Measurements from ENCODE around the gene FLVCR2. TPM values are rescaled to one million over a fixed set of nuclear protein-coding genes. Genes with fewer than 3 reads are reported as not detected.
A peak's percentile ranks its signal among the peaks of the same experiment; 100 is the strongest.

FLVCR2 gene
- total and polyA plus RNA-seq, 9 donors: 11.0 to 29.3 (median 16.7) TPM

DNA sequence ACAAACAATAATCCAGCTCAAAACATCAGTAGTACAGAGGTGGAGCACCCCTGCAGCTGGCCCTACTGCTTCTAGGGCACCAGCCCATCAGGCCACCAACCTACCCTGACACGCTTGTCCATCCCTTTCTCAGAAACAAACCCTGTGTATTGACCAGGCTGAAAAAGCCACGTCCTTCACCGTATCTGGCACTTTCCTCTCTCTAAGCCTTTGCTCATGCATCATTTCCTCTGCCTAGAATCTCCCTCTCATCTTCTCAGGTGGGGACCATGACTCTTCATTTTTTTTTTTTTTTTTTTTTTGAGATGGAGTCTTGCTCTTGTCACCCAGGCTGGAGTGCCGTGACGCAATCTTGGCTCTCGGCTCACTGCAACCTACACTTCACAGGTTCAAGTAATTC lies 25.3 kb upstream of the FLVCR2 start:
- Histone ChIP-seq H3K27me3 (ENCODE audit: control insufficient read depth, insufficient read depth, low read length) (peaks cover 4% of the 10 kb centered on the region), H3K4me3 (ENCODE audit: low read length) (no peak overlapping the region), H3K36me3 (ENCODE audit: control insufficient read depth, insufficient read depth, low read length) (no peaks in the 10 kb centered on the region), H3K4me1 (ENCODE audit: control insufficient read depth, insufficient read depth, low read length) (no peaks in the 10 kb centered on the region), H3K9me3 (replicated peaks; ENCODE audit: control insufficient read depth, low read depth, low read length) (no peaks in the 10 kb centered on the region), H3K27ac (ENCODE audit: low read length) (no peak overlapping the region)
- 86% methylated on average over 3 of the region's 6 CpGs for WGBS (ENCODE audit: insufficient coverage)
- DNase-seq: no peak

DNA sequence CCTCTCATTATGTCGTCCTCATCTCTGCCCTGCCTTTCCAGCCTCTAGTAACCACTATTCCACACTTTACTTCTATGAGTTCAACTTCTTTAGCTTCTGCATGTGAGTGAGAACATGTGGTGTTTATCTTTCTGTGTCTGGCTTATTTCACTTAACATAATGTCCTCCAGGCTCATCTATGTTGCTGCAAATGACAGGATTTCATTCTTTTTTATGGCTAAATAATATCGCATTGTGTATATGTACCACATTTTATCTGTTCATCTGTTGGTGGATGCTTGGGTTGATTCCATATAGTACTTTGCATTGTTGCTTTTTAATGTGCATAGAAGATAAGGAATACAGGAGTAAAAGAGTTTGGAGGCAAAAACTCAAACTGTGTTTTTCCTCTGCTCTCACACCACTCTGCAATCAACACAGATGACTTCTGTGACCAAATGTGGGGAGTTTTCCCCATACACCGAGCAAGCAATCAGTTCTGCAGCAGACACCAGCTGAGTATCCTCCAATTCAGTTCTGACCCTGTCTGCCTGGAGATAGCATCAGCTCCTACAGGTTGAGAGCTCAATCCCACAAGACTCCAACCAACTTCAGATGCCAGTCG lies 24.6 kb upstream of the FLVCR2 start:
- H3K9me3 ChIP-seq (replicated peaks; ENCODE audit: control insufficient read depth, low read depth, low read length): no peaks in the 10 kb centered on the region
- H3K27ac ChIP-seq (ENCODE audit: low read length): no peak overlapping the region
- WGBS (ENCODE audit: insufficient coverage): 0% methylated on average over 1 of the region's 4 CpGs
- no peak for DNase-seq
- peaks cover 4% of the 10 kb centered on the region for H3K27me3 ChIP-seq (ENCODE audit: control insufficient read depth, insufficient read depth, low read length)
- no peaks in the 10 kb centered on the region for H3K4me1 ChIP-seq (ENCODE audit: control insufficient read depth, insufficient read depth, low read length)
- H3K36me3 ChIP-seq (ENCODE audit: control insufficient read depth, insufficient read depth, low read length): no peaks in the 10 kb centered on the region
- H3K4me3 ChIP-seq (ENCODE audit: low read length): no peak overlapping the region

DNA sequence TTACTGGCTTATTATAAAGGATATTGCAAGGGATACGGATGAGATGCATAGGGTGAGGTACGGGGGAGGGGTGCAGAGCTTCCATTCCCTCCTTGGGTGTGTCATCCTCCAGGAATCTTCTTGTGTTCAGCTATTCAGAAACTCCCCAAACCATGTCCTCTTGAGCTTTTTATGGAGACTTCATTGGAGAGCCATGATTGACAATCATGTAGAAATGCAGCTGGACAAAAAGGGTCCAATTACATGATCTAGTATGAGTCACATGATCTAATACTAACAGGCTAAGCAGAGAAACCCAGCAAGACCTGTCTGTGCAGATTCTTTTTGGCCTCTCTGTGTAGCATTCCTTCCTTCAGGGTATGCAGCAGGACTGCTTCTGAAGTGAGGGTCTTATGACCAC lies 23.9 kb upstream of the FLVCR2 start:
- H3K27ac ChIP-seq (ENCODE audit: low read length): no peak overlapping the region
- H3K4me1 ChIP-seq (ENCODE audit: control insufficient read depth, insufficient read depth, low read length): no peaks in the 10 kb centered on the region
- no peaks in the 10 kb centered on the region for H3K36me3 ChIP-seq (ENCODE audit: control insufficient read depth, insufficient read depth, low read length)
- H3K27me3 ChIP-seq (ENCODE audit: control insufficient read depth, insufficient read depth, low read length): peaks cover 5% of the 10 kb centered on the region
- no CpG with 5 or more reads among the region's 2 CpGs for WGBS (ENCODE audit: insufficient coverage)
- no peak for DNase-seq
- H3K9me3 ChIP-seq (replicated peaks; ENCODE audit: control insufficient read depth, low read depth, low read length): no peaks in the 10 kb centered on the region
- no peak overlapping the region for H3K4me3 ChIP-seq (ENCODE audit: low read length)

DNA sequence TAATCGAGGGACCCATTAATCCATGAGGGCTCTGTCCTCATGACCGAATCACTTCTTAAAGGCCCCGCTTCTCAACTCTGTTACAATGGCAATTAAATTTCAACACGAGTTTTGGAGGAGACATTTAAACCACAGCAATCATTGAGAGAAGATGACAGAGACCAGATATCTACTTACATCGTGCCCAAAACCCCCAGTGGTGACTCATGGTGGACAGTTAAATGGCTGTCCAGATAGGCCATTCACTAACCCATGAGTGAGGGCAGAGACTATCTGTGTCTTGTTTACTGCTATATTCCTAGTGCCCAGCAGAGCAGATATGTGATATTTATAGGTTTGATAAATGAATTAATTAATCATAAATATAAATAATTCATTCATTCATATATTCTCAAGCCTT lies 20.0 kb upstream of the FLVCR2 start:
- DNase-seq: no peak
- H3K27me3 ChIP-seq (ENCODE audit: control insufficient read depth, insufficient read depth, low read length): peaks cover 5% of the 10 kb centered on the region
- 100% methylated on average over 1 of the region's 5 CpGs for WGBS (ENCODE audit: insufficient coverage)
- peaks cover 2% of the 10 kb centered on the region for H3K4me1 ChIP-seq (ENCODE audit: control insufficient read depth, insufficient read depth, low read length)
- H3K27ac ChIP-seq (ENCODE audit: low read length): no peak overlapping the region
- H3K9me3 ChIP-seq (replicated peaks; ENCODE audit: control insufficient read depth, low read depth, low read length): no peaks in the 10 kb centered on the region
- no peak overlapping the region for H3K4me3 ChIP-seq (ENCODE audit: low read length)
- no peaks in the 10 kb centered on the region for H3K36me3 ChIP-seq (ENCODE audit: control insufficient read depth, insufficient read depth, low read length)

DNA sequence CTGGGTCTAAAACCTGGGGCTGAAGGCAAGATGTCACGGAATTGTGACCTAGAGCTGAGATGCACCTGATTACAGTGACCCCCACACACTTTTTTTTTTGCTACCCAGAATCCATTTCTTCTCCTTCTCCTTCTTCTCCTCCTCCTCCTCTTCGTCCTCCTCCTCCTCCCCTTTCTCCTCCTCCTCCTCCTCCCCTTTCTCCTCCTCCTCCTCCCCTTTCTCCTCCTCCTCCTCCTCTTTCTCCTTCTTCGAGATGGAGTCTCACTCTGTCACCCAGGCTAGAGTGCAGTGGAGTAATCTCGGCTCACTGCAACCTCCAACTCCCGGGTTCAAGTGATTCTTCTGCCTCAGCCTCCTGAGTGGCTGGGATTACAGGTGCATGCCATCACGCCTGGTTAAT lies 19.4 kb upstream of the FLVCR2 start:
- whole genome bisulfite sequencing (ENCODE audit: insufficient coverage): 71% methylated on average over 3 of the region's 6 CpGs
- peaks cover 5% of the 10 kb centered on the region for H3K27me3 ChIP-seq (ENCODE audit: control insufficient read depth, insufficient read depth, low read length)
- no peaks in the 10 kb centered on the region for H3K9me3 ChIP-seq (replicated peaks; ENCODE audit: control insufficient read depth, low read depth, low read length)
- DNase-seq: no peak
- no peaks in the 10 kb centered on the region for H3K36me3 ChIP-seq (ENCODE audit: control insufficient read depth, insufficient read depth, low read length)
- H3K27ac ChIP-seq (ENCODE audit: low read length): no peak overlapping the region
- peaks cover 2% of the 10 kb centered on the region for H3K4me1 ChIP-seq (ENCODE audit: control insufficient read depth, insufficient read depth, low read length)
- no peak overlapping the region for H3K4me3 ChIP-seq (ENCODE audit: low read length)

DNA sequence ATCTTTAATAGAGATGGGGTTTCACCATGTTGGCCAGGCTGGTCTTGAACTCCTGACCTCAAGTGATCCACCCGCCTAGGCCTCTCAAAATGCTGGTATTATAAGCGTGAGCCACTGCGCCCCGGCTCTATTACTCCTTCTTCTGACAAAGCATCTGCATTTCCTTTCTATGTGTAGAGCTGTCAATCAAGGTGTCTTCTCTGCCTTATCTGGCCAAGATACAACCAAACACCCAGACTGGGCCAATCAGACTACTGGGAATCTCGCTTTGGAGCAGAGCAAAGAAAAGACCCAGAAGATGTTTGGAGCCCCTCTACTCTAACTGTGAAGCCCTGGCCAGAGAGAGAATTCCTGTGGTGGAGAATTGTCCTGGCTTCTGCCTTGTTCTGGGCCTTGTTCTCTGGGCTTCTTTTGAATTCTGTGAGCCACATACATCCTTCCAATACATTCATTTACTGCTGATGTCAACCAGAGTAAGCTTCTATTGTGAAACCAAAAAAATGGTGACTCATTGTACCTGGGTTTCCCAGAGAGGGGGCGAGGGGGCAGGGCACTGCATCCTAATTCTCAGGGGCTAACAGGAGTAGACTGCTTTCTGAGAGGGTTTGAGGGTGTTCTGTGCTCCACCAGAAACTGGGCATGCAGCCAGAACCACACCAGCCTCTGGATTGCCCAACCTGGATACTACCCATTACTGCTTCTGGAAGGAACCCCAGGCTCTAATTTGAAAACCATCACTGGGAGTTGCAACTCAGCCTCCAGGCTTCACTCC lies 18.8 kb upstream of the FLVCR2 start:
- DNase-seq: no peak
- whole genome bisulfite sequencing (ENCODE audit: insufficient coverage): 60% methylated on average over 1 of the region's 6 CpGs
- peaks cover 2% of the 10 kb centered on the region for H3K4me1 ChIP-seq (ENCODE audit: control insufficient read depth, insufficient read depth, low read length)
- H3K36me3 ChIP-seq (ENCODE audit: control insufficient read depth, insufficient read depth, low read length): no peaks in the 10 kb centered on the region
- H3K27ac ChIP-seq (ENCODE audit: low read length): no peak overlapping the region
- no peak overlapping the region for H3K4me3 ChIP-seq (ENCODE audit: low read length)
- H3K27me3 ChIP-seq (ENCODE audit: control insufficient read depth, insufficient read depth, low read length): peaks cover 5% of the 10 kb centered on the region
- no peaks in the 10 kb centered on the region for H3K9me3 ChIP-seq (replicated peaks; ENCODE audit: control insufficient read depth, low read depth, low read length)

DNA sequence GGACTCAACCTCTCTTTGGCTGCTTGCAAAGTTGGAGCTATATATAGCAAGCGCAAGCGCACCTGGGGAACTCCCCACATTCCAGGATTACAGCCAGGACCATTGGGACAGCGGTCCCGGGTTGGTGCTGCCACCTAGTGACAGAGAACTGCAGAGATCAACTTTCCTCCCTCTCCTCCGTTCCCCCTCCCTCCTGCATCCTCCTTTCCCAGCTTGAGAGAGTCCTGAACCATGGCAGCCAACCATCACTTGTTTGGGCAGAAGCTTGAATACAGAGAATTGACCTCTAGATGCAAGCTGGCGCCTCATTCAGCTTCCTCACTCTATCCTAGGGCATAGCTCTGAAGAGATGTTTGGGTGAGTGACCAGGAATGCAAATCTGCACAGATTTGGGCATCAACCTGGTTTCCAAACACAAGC lies 17.4 kb upstream of the FLVCR2 start:
- 0% methylated on average over 4 of the region's 6 CpGs for WGBS (ENCODE audit: insufficient coverage)
- Histone ChIP-seq H3K27ac (ENCODE audit: low read length) (no peak overlapping the region), H3K4me3 (ENCODE audit: low read length) (no peak overlapping the region), H3K36me3 (ENCODE audit: control insufficient read depth, insufficient read depth, low read length) (no peaks in the 10 kb centered on the region), H3K9me3 (replicated peaks; ENCODE audit: control insufficient read depth, low read depth, low read length) (no peaks in the 10 kb centered on the region), H3K4me1 (ENCODE audit: control insufficient read depth, insufficient read depth, low read length) (peaks cover 2% of the 10 kb centered on the region), H3K27me3 (ENCODE audit: control insufficient read depth, insufficient read depth, low read length) (peaks cover 5% of the 10 kb centered on the region)
- DNase-seq: peak; percentile 60

DNA sequence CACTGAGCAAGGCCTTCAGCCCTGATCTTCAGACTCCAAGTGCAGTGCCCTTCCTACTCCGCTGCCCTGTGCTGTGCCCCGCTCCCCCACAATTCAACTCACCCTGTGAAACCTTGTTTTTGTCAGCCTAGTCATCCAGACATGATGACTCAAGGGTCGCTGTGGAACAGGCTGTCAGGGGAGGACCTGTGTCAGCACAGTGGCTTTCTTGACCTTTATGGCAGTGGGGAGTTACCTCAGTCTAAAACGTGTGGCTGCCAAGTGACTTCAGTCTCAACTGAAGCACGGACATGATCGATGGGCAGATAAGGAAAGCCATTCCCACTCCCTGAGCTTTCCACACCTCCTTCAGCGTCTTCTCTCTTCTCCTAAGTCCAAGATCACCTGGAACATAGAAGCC lies 16.3 kb upstream of the FLVCR2 start:
- Histone ChIP-seq H3K9me3 (replicated peaks; ENCODE audit: control insufficient read depth, low read depth, low read length) (no peaks in the 10 kb centered on the region), H3K27me3 (ENCODE audit: control insufficient read depth, insufficient read depth, low read length) (peaks cover 5% of the 10 kb centered on the region), H3K36me3 (ENCODE audit: control insufficient read depth, insufficient read depth, low read length) (no peaks in the 10 kb centered on the region), H3K4me1 (ENCODE audit: control insufficient read depth, insufficient read depth, low read length) (peaks cover 2% of the 10 kb centered on the region), H3K4me3 (ENCODE audit: low read length) (no peak overlapping the region), H3K27ac (ENCODE audit: low read length) (no peak overlapping the region)
- WGBS (ENCODE audit: insufficient coverage): 82% methylated on average over 4 of the region's 7 CpGs
- no peak for DNase-seq

DNA sequence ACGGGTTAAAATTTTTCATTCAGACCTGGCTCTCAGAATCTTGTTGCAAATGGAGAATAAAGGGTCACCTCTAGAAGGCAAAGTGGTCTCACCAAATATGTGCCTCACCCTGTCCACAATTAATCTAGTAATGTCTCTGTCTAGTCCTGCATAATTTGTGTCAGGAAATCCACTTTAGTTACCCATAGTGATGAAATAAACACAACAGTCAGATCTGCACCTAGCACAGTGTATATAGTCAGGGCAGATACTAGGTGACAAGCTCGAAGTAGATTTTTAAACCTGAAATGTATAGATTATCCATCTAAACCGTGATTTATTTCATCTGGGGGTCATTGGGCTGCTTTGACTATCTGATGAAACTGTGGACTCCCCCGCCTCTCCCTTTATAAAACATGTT lies 15.9 kb upstream of the FLVCR2 start:
- Histone ChIP-seq H3K27me3 (ENCODE audit: control insufficient read depth, insufficient read depth, low read length) (peaks cover 5% of the 10 kb centered on the region), H3K27ac (ENCODE audit: low read length) (no peak overlapping the region), H3K9me3 (replicated peaks; ENCODE audit: control insufficient read depth, low read depth, low read length) (no peaks in the 10 kb centered on the region), H3K4me1 (ENCODE audit: control insufficient read depth, insufficient read depth, low read length) (peaks cover 2% of the 10 kb centered on the region), H3K36me3 (ENCODE audit: control insufficient read depth, insufficient read depth, low read length) (no peaks in the 10 kb centered on the region), H3K4me3 (ENCODE audit: low read length) (no peak overlapping the region)
- WGBS (ENCODE audit: insufficient coverage): 90% methylated on average over 2 of the region's 4 CpGs
- no peak for DNase-seq

DNA sequence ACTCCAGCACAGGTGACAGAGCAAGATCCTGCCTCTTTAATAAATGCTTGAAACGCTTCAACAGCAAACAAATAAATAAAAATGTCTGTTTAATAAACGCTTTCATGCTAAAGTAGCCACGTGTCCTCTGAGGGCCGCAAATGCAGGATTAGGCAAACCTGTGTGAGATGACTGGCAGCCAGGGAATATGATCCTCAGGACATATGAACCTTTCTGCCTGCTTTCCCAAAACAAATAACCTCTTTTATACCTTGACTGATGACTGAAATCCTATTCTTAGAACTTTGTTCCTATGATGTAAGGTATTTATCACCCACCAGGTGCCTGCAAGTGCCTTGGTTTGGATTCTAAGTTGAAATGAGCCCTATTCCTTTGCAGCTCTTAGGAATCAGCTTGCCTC lies 14.5 kb upstream of the FLVCR2 start:
- H3K27ac ChIP-seq (ENCODE audit: low read length): no peak overlapping the region
- 62% methylated on average over 3 of the region's 4 CpGs for WGBS (ENCODE audit: insufficient coverage)
- peaks cover 2% of the 10 kb centered on the region for H3K4me1 ChIP-seq (ENCODE audit: control insufficient read depth, insufficient read depth, low read length)
- no peaks in the 10 kb centered on the region for H3K36me3 ChIP-seq (ENCODE audit: control insufficient read depth, insufficient read depth, low read length)
- H3K4me3 ChIP-seq (ENCODE audit: low read length): no peak overlapping the region
- H3K27me3 ChIP-seq (ENCODE audit: control insufficient read depth, insufficient read depth, low read length): peaks cover 5% of the 10 kb centered on the region
- no peak for DNase-seq
- H3K9me3 ChIP-seq (replicated peaks; ENCODE audit: control insufficient read depth, low read depth, low read length): no peaks in the 10 kb centered on the region

Data from muscle of leg (tissue), 11 donors.